SU-DHL-6 (cell line): Measurements from ENCODE around the gene NYNRIN.

Source experiments
- CTCF ChIP-seq: fragments of 200-600 bp; sonication (generic); IDR thresholded peaks from one replicate; pipeline ENCODE4 v1.5.1; 2017; ENCODE audit warnings: antibody characterized with exemption, mild to moderate bottlenecking, low read length, moderate library complexity; ENCODE audit not compliant: insufficient read depth, poor library complexity, severe bottlenecking
- EZH2phosphoT487 ChIP-seq: fragments of 200-600 bp; sonication (generic), shearing (Covaris generic); conservative IDR thresholded peaks from 2 replicates; pipeline ENCODE4 v1.6.1; 2018; ENCODE audit warnings: mild to moderate bottlenecking, antibody characterized with exemption, low read length, moderate library complexity, mixed read lengths

DNA sequence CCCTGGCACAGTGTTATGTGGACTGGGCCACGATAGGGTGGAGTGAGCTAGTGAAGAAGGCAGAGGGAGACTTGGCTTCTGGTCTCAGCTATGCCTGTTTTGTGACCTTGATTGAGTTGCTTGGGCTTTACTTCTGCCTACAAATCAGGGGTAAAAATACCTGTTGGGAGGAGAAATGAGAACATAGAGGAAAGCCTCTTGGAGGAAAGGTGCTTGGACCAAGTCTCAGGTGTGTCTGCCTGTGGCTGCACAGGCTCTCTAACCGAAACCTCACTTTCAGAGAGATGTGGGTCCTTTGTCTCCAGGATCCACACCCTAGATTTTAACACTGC, 38.9 kb downstream of the NYNRIN start:
- no peak for TF ChIP-seq EZH2phosphoT487
- TF ChIP-seq CTCF, result no peak
